Body of pancreas (tissue), 4 donors: ENCODE results near the gene FGF12. TPM values are rescaled to one million over a fixed set of nuclear protein-coding genes. Genes with fewer than 3 reads are reported as not detected.

Experiments
- ATAC-seq: fragments of 150-250 bp; one replicate; pipeline ENCODE4 v1.9.1; 2016
- DNase-seq, 4 donors: peaks; one replicate each; pipeline ENCODE4 v3.0.0-alpha.2; 2019
- H3K27ac ChIP-seq, 4 donors: fragments of 200-600 bp; sonication (generic); 1 replicate in 3 of 4; 2 replicates in 1 of 4; pipeline versions ENCODE4 v1.5.1 to v1.6.1; 2016 to 2019; ENCODE audit warnings: mild to moderate bottlenecking in 1 of 4, mixed read lengths in 1 of 4, moderate library complexity in 1 of 4
- H3K27me3 ChIP-seq, 2 donors: fragments of 200-600 bp; sonication (generic); one replicate each; pipeline ENCODE4 v1.6.0; 2016; ENCODE audit warnings: mild to moderate bottlenecking in 1 of 2
- H3K36me3 ChIP-seq, 2 donors: fragments of 200-600 bp; sonication (generic); replicated peaks in 1 of 2; 2 replicates each; pipeline ENCODE4 v1.5.1; 2016; ENCODE audit warnings: low read depth in 2 of 2; ENCODE audit not compliant: insufficient read depth in 1 of 2
- H3K4me1 ChIP-seq: fragments of 200-600 bp; sonication (generic); one replicate; pipeline ENCODE4 v1.6.0; 2016
- H3K4me3 ChIP-seq, 2 donors: fragments of 200-600 bp; sonication (generic); 1 replicate in 1 of 2; 2 replicates in 1 of 2; pipeline ENCODE4 v1.5.1; 2016 to 2019
- H3K9me3 ChIP-seq, 3 donors: fragments of 200-600 bp; sonication (generic); 1 replicate in 2 of 3; 2 replicates in 1 of 3; pipeline ENCODE4 v1.5.1; 2016
- POLR2A ChIP-seq, 3 donors: fragments of 450-650 bp; IDR thresholded peaks; one replicate each; pipeline ENCODE4 v1.6.1; 2016; ENCODE audit warnings: antibody characterized with exemption in 3 of 3, mild to moderate bottlenecking in 2 of 3
- WGBS, 2 donors: methylation state at CpG; one replicate each; pipeline ENCODE4 v1.1.5; 2017; 5-methylcytosine and 5-hydroxymethylcytosine counted together
- intact Hi-C: fragments of 100-400 bp; cut with DNase I; formaldehyde crosslinking; loops from one replicate; pipeline ENCODE4 v1.15.1; 2023
- total RNA-seq, 2 donors: library from RNA; depleted of rRNA; stranded (reverse); fragments of >200 nt; gene quantifications; one replicate each; pipeline ENCODE4 v1.1.0, GENCODE V29; 2016
- TF ChIP-seq, protein P1 (sequence below), 7 experiments: fragments of 450-650 bp in 4 of 7; fragments of 200-600 bp in 3 of 7; sonication (generic) in 3 of 7; IDR thresholded peaks; one replicate each; pipeline ENCODE4 v1.5.1; 2016 to 2019; ENCODE audit warnings: antibody characterized with exemption in 7 of 7

Gene FGF12
- total RNA-seq, 2 donors from 2014 or later = 0.99 to 2.3 TPM

- no peaks in the 10 kb centered on the region for H3K9me3 ChIP-seq
- TF ChIP-seq POLR2A (IDR thresholded peaks at IDR 0.05) = no peak
- TF ChIP-seq, protein P1, sequence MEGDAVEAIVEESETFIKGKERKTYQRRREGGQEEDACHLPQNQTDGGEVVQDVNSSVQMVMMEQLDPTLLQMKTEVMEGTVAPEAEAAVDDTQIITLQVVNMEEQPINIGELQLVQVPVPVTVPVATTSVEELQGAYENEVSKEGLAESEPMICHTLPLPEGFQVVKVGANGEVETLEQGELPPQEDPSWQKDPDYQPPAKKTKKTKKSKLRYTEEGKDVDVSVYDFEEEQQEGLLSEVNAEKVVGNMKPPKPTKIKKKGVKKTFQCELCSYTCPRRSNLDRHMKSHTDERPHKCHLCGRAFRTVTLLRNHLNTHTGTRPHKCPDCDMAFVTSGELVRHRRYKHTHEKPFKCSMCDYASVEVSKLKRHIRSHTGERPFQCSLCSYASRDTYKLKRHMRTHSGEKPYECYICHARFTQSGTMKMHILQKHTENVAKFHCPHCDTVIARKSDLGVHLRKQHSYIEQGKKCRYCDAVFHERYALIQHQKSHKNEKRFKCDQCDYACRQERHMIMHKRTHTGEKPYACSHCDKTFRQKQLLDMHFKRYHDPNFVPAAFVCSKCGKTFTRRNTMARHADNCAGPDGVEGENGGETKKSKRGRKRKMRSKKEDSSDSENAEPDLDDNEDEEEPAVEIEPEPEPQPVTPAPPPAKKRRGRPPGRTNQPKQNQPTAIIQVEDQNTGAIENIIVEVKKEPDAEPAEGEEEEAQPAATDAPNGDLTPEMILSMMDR (IDR thresholded peaks at IDR 0.05) = no peak
- H3K36me3 ChIP-seq = no peaks in the 10 kb centered on the region
- no peak overlapping the region for H3K27ac ChIP-seq
- intact Hi-C loops = no loop called here
- DNase-seq (no peak), ATAC-seq (no peak)
- 55 to 66% methylated on average over 6 of the region's 6 CpGs for WGBS, 2 donors
- H3K27me3 ChIP-seq = no peaks in the 10 kb centered on the region
- H3K4me3 ChIP-seq = no peak overlapping the region
- no peaks in the 10 kb centered on the region for H3K4me1 ChIP-seq
Measured at GRCh38 chr3:192651836-192652512, 75.4 kb downstream of the FGF12 start.

DNA sequence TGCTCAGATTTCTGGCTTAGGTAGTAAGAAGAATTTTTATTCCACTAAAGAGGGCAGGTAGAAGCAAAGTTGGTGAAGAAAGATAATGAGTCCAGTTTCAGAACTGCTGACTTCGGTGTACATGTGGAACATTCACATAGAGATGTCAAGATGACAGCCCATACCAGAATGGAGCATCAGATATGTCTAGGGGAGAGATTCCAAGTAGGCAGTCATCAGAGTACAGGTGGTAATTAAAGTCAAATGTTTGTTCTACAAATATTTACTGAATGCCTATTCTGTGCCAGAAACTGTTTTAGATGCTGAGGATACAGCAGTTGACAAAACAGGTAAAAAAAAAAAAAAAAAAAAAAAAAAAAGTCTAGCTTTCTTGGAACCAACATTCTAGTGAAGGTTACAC lies 81.9 kb downstream of the FGF12 start:
- intact Hi-C loops = no loop called here
- TF ChIP-seq POLR2A (IDR thresholded peaks at IDR 0.05) = no peak
- TF ChIP-seq, protein P1 (IDR thresholded peaks at IDR 0.05) = no peak

DNA sequence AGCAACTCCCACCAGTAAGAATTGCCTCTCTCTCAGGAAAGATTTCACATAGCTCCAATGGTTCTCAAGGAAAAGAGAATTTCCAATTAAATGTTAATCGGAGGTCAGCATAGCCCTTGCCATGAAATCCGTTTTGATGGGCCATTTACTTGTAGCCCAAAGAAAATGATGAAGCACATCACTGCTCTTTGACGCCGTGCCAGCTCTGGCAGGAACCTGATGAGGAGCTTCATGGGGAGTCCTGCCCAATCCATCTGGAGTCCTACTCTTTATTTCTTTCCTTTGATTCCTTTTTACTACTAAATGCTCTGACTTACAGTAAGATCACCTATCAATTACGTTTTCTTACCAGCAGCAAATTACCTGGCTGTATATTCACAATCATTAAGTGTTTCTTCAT lies 84.7 kb downstream of the FGF12 start:
- 62 to 69% methylated on average over 5 of the region's 5 CpGs for WGBS, 2 donors
- intact Hi-C loops = no loop called here

More for the DNA sequence above, 81.9 kb downstream of the FGF12 start:
- no peaks in the 10 kb centered on the region for H3K27me3 ChIP-seq
- ATAC-seq (no peak), DNase-seq (no peak)
- H3K9me3 ChIP-seq = no peaks in the 10 kb centered on the region
- H3K4me3 ChIP-seq = no peak overlapping the region
- no peak overlapping the region for H3K27ac ChIP-seq
- H3K36me3 ChIP-seq = no peaks in the 10 kb centered on the region
- no peaks in the 10 kb centered on the region for H3K4me1 ChIP-seq
- WGBS, 2 donors = 34 to 49% methylated on average over 1 of the region's 1 CpG

GRCh38 chr3:192641919-192642318 lies 85.4 kb downstream of the FGF12 start:
- WGBS, 2 donors = 59 to 69% methylated on average over 6 of the region's 6 CpGs
- intact Hi-C loops = no loop called here
- ATAC-seq (no peak), DNase-seq (no peak)
- Histone ChIP-seq H3K36me3 (no peaks in the 10 kb centered on the region), H3K27ac (no peak overlapping the region), H3K4me3 (no peak overlapping the region), H3K9me3 (no peaks in the 10 kb centered on the region), H3K4me1 (no peaks in the 10 kb centered on the region), H3K27me3 (no peaks in the 10 kb centered on the region)
- TF ChIP-seq, protein P1 (IDR thresholded peaks at IDR 0.05) = no peak
- TF ChIP-seq POLR2A (IDR thresholded peaks at IDR 0.05) = no peak

More for the DNA sequence above, 84.7 kb downstream of the FGF12 start:
- H3K4me3 ChIP-seq = no peak overlapping the region
- ATAC-seq (no peak), DNase-seq (peak in 1 of 4 donors; percentile 5)
- H3K27me3 ChIP-seq = no peaks in the 10 kb centered on the region
- H3K36me3 ChIP-seq = no peaks in the 10 kb centered on the region
- no peaks in the 10 kb centered on the region for H3K9me3 ChIP-seq
- TF ChIP-seq, protein P1 (IDR thresholded peaks at IDR 0.05) = no peak
- TF ChIP-seq POLR2A (IDR thresholded peaks at IDR 0.05) = no peak
- no peaks in the 10 kb centered on the region for H3K4me1 ChIP-seq
- H3K27ac ChIP-seq = no peak overlapping the region

DNA sequence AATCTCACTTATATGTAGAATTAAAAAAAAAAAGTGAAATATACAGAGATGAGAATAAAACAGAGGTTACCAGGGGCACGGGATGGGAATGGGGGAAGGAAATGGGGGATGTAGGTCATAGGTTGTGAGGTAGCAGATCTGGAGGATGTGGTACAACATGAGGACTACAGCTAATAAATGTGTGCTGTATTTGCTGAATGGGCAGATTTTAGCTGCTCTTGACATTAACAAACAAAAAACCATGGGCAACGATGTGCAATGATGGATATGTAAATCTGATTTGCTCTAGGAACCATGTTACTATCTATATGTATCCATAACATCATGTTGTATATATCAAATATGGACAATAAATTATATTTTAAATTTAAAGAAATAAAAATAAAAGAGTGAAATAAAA lies 87.4 kb downstream of the FGF12 start:
- TF ChIP-seq, protein P1 (IDR thresholded peaks at IDR 0.05) = no peak
- TF ChIP-seq POLR2A (IDR thresholded peaks at IDR 0.05) = no peak
- DNase-seq (no peak), ATAC-seq (no peak)
- H3K27ac ChIP-seq = no peak overlapping the region
- H3K36me3 ChIP-seq = no peaks in the 10 kb centered on the region
- WGBS, 2 donors = 43 to 64% methylated on average over 2 of the region's 2 CpGs
- H3K4me3 ChIP-seq = no peak overlapping the region
- intact Hi-C loops = no loop called here
- no peaks in the 10 kb centered on the region for H3K9me3 ChIP-seq
- no peaks in the 10 kb centered on the region for H3K27me3 ChIP-seq
- H3K4me1 ChIP-seq = no peaks in the 10 kb centered on the region
